ENCODE results near the gene EFHC1.

DNA sequence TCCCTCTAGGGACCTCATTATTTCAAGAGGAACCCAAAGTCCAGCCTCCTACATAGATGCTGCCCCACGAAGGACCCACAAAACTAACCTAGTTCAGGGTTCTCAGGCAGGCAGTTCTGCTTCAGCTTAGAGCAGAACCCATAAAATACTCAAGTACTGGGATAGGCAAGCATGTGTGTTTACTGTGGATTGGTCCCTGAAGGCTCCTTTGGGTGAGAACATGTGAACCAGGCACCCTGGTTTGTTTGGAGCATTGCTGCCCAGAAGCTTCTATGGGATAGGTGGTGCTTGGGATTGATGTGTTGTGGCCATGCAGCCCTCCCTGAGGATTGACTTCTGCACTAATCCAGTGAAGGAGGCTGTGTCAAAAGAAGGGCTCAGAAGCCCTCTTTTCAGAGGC, 14.9 kb upstream of the EFHC1 start:
- TF ChIP-seq POLR2A (IDR thresholded peaks at IDR 0.05): no peak
- TF ChIP-seq, protein P1, sequence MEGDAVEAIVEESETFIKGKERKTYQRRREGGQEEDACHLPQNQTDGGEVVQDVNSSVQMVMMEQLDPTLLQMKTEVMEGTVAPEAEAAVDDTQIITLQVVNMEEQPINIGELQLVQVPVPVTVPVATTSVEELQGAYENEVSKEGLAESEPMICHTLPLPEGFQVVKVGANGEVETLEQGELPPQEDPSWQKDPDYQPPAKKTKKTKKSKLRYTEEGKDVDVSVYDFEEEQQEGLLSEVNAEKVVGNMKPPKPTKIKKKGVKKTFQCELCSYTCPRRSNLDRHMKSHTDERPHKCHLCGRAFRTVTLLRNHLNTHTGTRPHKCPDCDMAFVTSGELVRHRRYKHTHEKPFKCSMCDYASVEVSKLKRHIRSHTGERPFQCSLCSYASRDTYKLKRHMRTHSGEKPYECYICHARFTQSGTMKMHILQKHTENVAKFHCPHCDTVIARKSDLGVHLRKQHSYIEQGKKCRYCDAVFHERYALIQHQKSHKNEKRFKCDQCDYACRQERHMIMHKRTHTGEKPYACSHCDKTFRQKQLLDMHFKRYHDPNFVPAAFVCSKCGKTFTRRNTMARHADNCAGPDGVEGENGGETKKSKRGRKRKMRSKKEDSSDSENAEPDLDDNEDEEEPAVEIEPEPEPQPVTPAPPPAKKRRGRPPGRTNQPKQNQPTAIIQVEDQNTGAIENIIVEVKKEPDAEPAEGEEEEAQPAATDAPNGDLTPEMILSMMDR (IDR thresholded peaks at IDR 0.05): no peak
